HEK293 (cell line): ENCODE measurements around the gene ILKAP.

Source experiments
- ATF2 ChIP-seq: fragments of 450-650 bp; formaldehyde crosslinking; IDR thresholded peaks from 2 replicates; pipeline ENCODE4 v1.5.1; 2016; ENCODE audit warnings: missing biosample characterization, missing genetic modification characterization, low read depth
- EGR2 ChIP-seq: fragments of 450-650 bp; formaldehyde crosslinking; IDR thresholded peaks from 2 replicates; pipeline ENCODE4 v1.5.1; 2016; ENCODE audit warnings: low read depth, missing biosample characterization, missing genetic modification characterization
- GFI1B ChIP-seq: fragments of 450-650 bp; formaldehyde crosslinking; IDR thresholded peaks from 2 replicates; pipeline ENCODE4 v1.5.1; 2016; ENCODE audit warnings: missing biosample characterization, missing genetic modification characterization
- HOXA7 ChIP-seq: sonication (generic); formaldehyde crosslinking; IDR thresholded peaks from 2 replicates; pipeline ENCODE4 v1.8.1; 2022; ENCODE audit warnings: missing genetic modification reagents, borderline replicate concordance
- IKZF3 ChIP-seq: fragments of 450-650 bp; IDR thresholded peaks from 2 replicates; pipeline ENCODE4 v1.5.0; 2018; ENCODE audit warnings: missing biosample characterization, mild to moderate bottlenecking, missing genetic modification characterization, moderate library complexity
- KLF1 ChIP-seq: fragments of 450-650 bp; formaldehyde crosslinking; IDR thresholded peaks from 2 replicates; pipeline ENCODE4 v1.5.1; 2016; ENCODE audit warnings: missing biosample characterization, missing genetic modification characterization
- KLF16 ChIP-seq: fragments of 450-650 bp; formaldehyde crosslinking; IDR thresholded peaks from 2 replicates; pipeline ENCODE4 v1.5.1; 2017; ENCODE audit warnings: missing biosample characterization, missing genetic modification characterization
- KLF9 ChIP-seq: fragments of 450-650 bp; formaldehyde crosslinking; IDR thresholded peaks from 2 replicates; pipeline ENCODE4 v1.5.1; 2016; ENCODE audit warnings: missing biosample characterization, missing genetic modification characterization, low read depth
- RBAK ChIP-seq: fragments of 450-650 bp; formaldehyde crosslinking; IDR thresholded peaks from 2 replicates; pipeline ENCODE4 v1.5.1; 2016; ENCODE audit warnings: missing biosample characterization, missing genetic modification characterization
- SP7 ChIP-seq: fragments of 450-650 bp; formaldehyde crosslinking; IDR thresholded peaks from 2 replicates; pipeline ENCODE4 v1.5.1; 2016; ENCODE audit warnings: missing biosample characterization, missing genetic modification characterization
- ZBTB20 ChIP-seq: fragments of 450-650 bp; formaldehyde crosslinking; IDR thresholded peaks from 2 replicates; pipeline ENCODE4 v1.5.1; 2016; ENCODE audit warnings: missing biosample characterization, missing genetic modification characterization
- ZBTB21 ChIP-seq: fragments of 450-650 bp; formaldehyde crosslinking; IDR thresholded peaks from 2 replicates; pipeline ENCODE4 v1.5.1; 2017; ENCODE audit warnings: missing biosample characterization, missing genetic modification characterization
- ZNF114 ChIP-seq: fragments of 450-650 bp; formaldehyde crosslinking; IDR thresholded peaks from 2 replicates; pipeline ENCODE4 v1.5.0; 2017; ENCODE audit warnings: missing biosample characterization, missing genetic modification characterization
- ZNF157 ChIP-seq: fragments of 450-650 bp; formaldehyde crosslinking; IDR thresholded peaks from 2 replicates; pipeline ENCODE4 v1.5.1; 2016; ENCODE audit warnings: missing biosample characterization, missing genetic modification characterization
- ZNF174 ChIP-seq: fragments of 450-650 bp; formaldehyde crosslinking; IDR thresholded peaks from 2 replicates; pipeline ENCODE4 v1.5.0; 2017; ENCODE audit warnings: missing biosample characterization, mild to moderate bottlenecking, missing genetic modification characterization
- ZNF18 ChIP-seq: fragments of 450-650 bp; formaldehyde crosslinking; IDR thresholded peaks from 2 replicates; pipeline ENCODE4 v1.5.1; 2016; ENCODE audit warnings: missing biosample characterization, missing genetic modification characterization
- ZNF362 ChIP-seq: fragments of 450-650 bp; formaldehyde crosslinking; IDR thresholded peaks from 2 replicates; pipeline ENCODE4 v1.5.1; 2016; ENCODE audit warnings: missing biosample characterization, missing genetic modification characterization
- ZNF449 ChIP-seq: fragments of 450-650 bp; formaldehyde crosslinking; IDR thresholded peaks from 2 replicates; pipeline ENCODE4 v1.5.1; 2017; ENCODE audit warnings: missing biosample characterization, mild to moderate bottlenecking, missing genetic modification characterization, moderate library complexity
- ZNF488 ChIP-seq: fragments of 450-650 bp; formaldehyde crosslinking; IDR thresholded peaks from 2 replicates; pipeline ENCODE4 v1.5.1; 2016; ENCODE audit warnings: missing biosample characterization, missing genetic modification characterization
- ZNF558 ChIP-seq: fragments of 450-650 bp; formaldehyde crosslinking; IDR thresholded peaks from 2 replicates; pipeline ENCODE4 v1.5.1; 2016; ENCODE audit warnings: missing biosample characterization, missing genetic modification characterization
- ZNF629 ChIP-seq: fragments of 450-650 bp; formaldehyde crosslinking; IDR thresholded peaks from 2 replicates; pipeline ENCODE4 v1.5.1; 2017; ENCODE audit warnings: missing biosample characterization, missing genetic modification characterization
- ZNF704 ChIP-seq: fragments of 450-650 bp; formaldehyde crosslinking; IDR thresholded peaks from 2 replicates; pipeline ENCODE4 v1.5.1; 2016; ENCODE audit warnings: missing biosample characterization, missing genetic modification characterization
- ZNF777 ChIP-seq: fragments of 450-650 bp; formaldehyde crosslinking; IDR thresholded peaks from 2 replicates; pipeline ENCODE4 v1.5.1; 2017; ENCODE audit warnings: missing biosample characterization, missing genetic modification characterization, borderline replicate concordance
- ZNF843 ChIP-seq: fragments of 450-650 bp; formaldehyde crosslinking; IDR thresholded peaks from 2 replicates; pipeline ENCODE4 v1.5.1; 2016; ENCODE audit warnings: missing biosample characterization, missing genetic modification characterization

ILKAP gene

GRCh38 chr2:238169048-238169707 lies 34.3 kb downstream of the ILKAP start (continued):
- TF ChIP-seq KLF16 (tag by site-specific recombination) (no peak), EGR2 (no peak), ZBTB20 (tag by site-specific recombination) (peak; percentile 88), ZNF114 (tag by site-specific recombination) (no peak), ZNF449 (tag by site-specific recombination) (no peak), SP7 (0 out of 2 replicates have a peak, but pooled peaks have one; percentile 41), ZBTB21 (tag by site-specific recombination) (peak; percentile 71), ZNF18 (no peak), IKZF3 (tag by site-specific recombination) (peak; percentile 73), KLF1 (tag by site-specific recombination) (no peak), ATF2 (tag by site-specific recombination) (peak; percentile 90), ZNF362 (no peak), ZNF157 (tag by site-specific recombination) (no peak), ZNF704 (tag by site-specific recombination) (no peak), KLF9 (tag by site-specific recombination) (no peak), RBAK (tag by site-specific recombination) (no peak), ZNF488 (tag by site-specific recombination) (no peak), ZNF629 (peak; percentile 94), ZNF558 (no peak), ZNF843 (tag by site-specific recombination) (peak; percentile 75), GFI1B (tag by site-specific recombination) (no peak), ZNF174 (tag by site-specific recombination) (no peak), ZNF777 (tag by site-specific recombination) (no peak), HOXA7 (no peak)
